ENCODE measurements around the gene PUM2.
"Not testable (repeated sequence)": the region's sequence is repeated elsewhere in the genome, so short reads cannot be mapped to it uniquely, and the experiment has no call there.

PUM2 gene

GRCh38 chr2:20384953-20385352 lies 34.3 kb upstream of the PUM2 start:
- Histone ChIP-seq H3K4me1 (ENCODE audit: control insufficient read depth, insufficient read depth, low read length) (no peaks in the 10 kb centered on the region), H3K27me3 (ENCODE audit: control insufficient read depth, insufficient read depth, low read length, poor library complexity, severe bottlenecking) (no peaks in the 10 kb centered on the region), H3K27ac (ENCODE audit: insufficient read depth, low read depth, low read length, poor library complexity, severe bottlenecking) (no peak overlapping the region), H3K36me3 (ENCODE audit: control insufficient read depth, insufficient read depth, low read length) (no peaks in the 10 kb centered on the region), H3K9me3 (ENCODE audit: control insufficient read depth, low read length) (no peaks in the 10 kb centered on the region), H3K4me3 (ENCODE audit: insufficient read depth, low read depth, low read length) (no peak overlapping the region)
- 85 to 93% methylated on average over 2 of the region's 2 CpGs for WGBS, 2 experiments

- no peaks in the 10 kb centered on the region for H3K4me1 ChIP-seq (ENCODE audit: control insufficient read depth, insufficient read depth, low read length)
These were observed 32.5 kb upstream of the PUM2 start for GRCh38 chr2:20382965-20383810.

GRCh38 chr2:20381457-20381856 lies 30.8 kb upstream of the PUM2 start:
- Histone ChIP-seq H3K27me3 (ENCODE audit: control insufficient read depth, insufficient read depth, low read length, poor library complexity, severe bottlenecking) (no peaks in the 10 kb centered on the region), H3K9me3 (ENCODE audit: control insufficient read depth, low read length) (no peaks in the 10 kb centered on the region), H3K27ac (ENCODE audit: insufficient read depth, low read depth, low read length, poor library complexity, severe bottlenecking) (no peak overlapping the region), H3K36me3 (ENCODE audit: control insufficient read depth, insufficient read depth, low read length) (no peaks in the 10 kb centered on the region), H3K4me3 (ENCODE audit: insufficient read depth, low read depth, low read length) (no peak overlapping the region), H3K4me1 (ENCODE audit: control insufficient read depth, insufficient read depth, low read length) (no peaks in the 10 kb centered on the region)
- WGBS, 2 experiments: 64 to 68% methylated on average over 2 of the region's 2 CpGs

More at GRCh38 chr2:20382965-20383810, 32.5 kb upstream of the PUM2 start:
- Histone ChIP-seq H3K4me3 (ENCODE audit: insufficient read depth, low read depth, low read length) (no peak overlapping the region), H3K36me3 (ENCODE audit: control insufficient read depth, insufficient read depth, low read length) (no peaks in the 10 kb centered on the region), H3K27ac (ENCODE audit: insufficient read depth, low read depth, low read length, poor library complexity, severe bottlenecking) (no peak overlapping the region), H3K9me3 (ENCODE audit: control insufficient read depth, low read length) (no peaks in the 10 kb centered on the region), H3K27me3 (ENCODE audit: control insufficient read depth, insufficient read depth, low read length, poor library complexity, severe bottlenecking) (no peaks in the 10 kb centered on the region)
- WGBS, 2 experiments: 90 to 96% methylated on average over 8 to 9 of the region's 9 CpGs

GRCh38 chr2:20378891-20379519 lies 28.4 kb upstream of the PUM2 start:
- 47 to 49% methylated on average over 13 of the region's 13 CpGs for WGBS, 2 experiments
- Histone ChIP-seq H3K4me1 (ENCODE audit: control insufficient read depth, insufficient read depth, low read length) (peaks cover 3% of the 10 kb centered on the region), H3K9me3 (ENCODE audit: control insufficient read depth, low read length) (no peaks in the 10 kb centered on the region), H3K36me3 (ENCODE audit: control insufficient read depth, insufficient read depth, low read length) (no peaks in the 10 kb centered on the region), H3K27me3 (ENCODE audit: control insufficient read depth, insufficient read depth, low read length, poor library complexity, severe bottlenecking) (no peaks in the 10 kb centered on the region), H3K4me3 (ENCODE audit: insufficient read depth, low read depth, low read length) (no peak overlapping the region), H3K27ac (ENCODE audit: insufficient read depth, low read depth, low read length, poor library complexity, severe bottlenecking) (no peak overlapping the region)

- H3K9me3 ChIP-seq (ENCODE audit: control insufficient read depth, low read length): no peaks in the 10 kb centered on the region
- H3K4me3 ChIP-seq (ENCODE audit: insufficient read depth, low read depth, low read length): no peak overlapping the region
- no peaks in the 10 kb centered on the region for H3K27me3 ChIP-seq (ENCODE audit: control insufficient read depth, insufficient read depth, low read length, poor library complexity, severe bottlenecking)
- H3K36me3 ChIP-seq (ENCODE audit: control insufficient read depth, insufficient read depth, low read length): no peaks in the 10 kb centered on the region
- H3K4me1 ChIP-seq (ENCODE audit: control insufficient read depth, insufficient read depth, low read length): peaks cover 3% of the 10 kb centered on the region
- WGBS, 2 experiments: 91 to 94% methylated on average over 8 of the region's 8 CpGs
- H3K27ac ChIP-seq (ENCODE audit: insufficient read depth, low read depth, low read length, poor library complexity, severe bottlenecking): no peak overlapping the region
These were observed 27.7 kb upstream of the PUM2 start for GRCh38 chr2:20378341-20378740.

- 89 to 97% methylated on average over 4 of the region's 4 CpGs for WGBS, 2 experiments
- H3K4me1 ChIP-seq (ENCODE audit: control insufficient read depth, insufficient read depth, low read length): peaks cover 3% of the 10 kb centered on the region
These were observed 27.1 kb upstream of the PUM2 start for GRCh38 chr2:20377741-20378140.

GRCh38 chr2:20374982-20375381 lies 24.3 kb upstream of the PUM2 start:
- not testable (repeated sequence) for H3K27ac ChIP-seq (ENCODE audit: insufficient read depth, low read depth, low read length, poor library complexity, severe bottlenecking); H3K4me1 ChIP-seq (ENCODE audit: control insufficient read depth, insufficient read depth, low read length); H3K4me3 ChIP-seq (ENCODE audit: insufficient read depth, low read depth, low read length); H3K36me3 ChIP-seq (ENCODE audit: control insufficient read depth, insufficient read depth, low read length); H3K9me3 ChIP-seq (ENCODE audit: control insufficient read depth, low read length); H3K27me3 ChIP-seq (ENCODE audit: control insufficient read depth, insufficient read depth, low read length, poor library complexity, severe bottlenecking)
- 78% methylated on average over 11 of the region's 13 CpGs for WGBS, 2 experiments

More at GRCh38 chr2:20377741-20378140, 27.1 kb upstream of the PUM2 start:
- H3K27ac ChIP-seq (ENCODE audit: insufficient read depth, low read depth, low read length, poor library complexity, severe bottlenecking): no peak overlapping the region
- H3K9me3 ChIP-seq (ENCODE audit: control insufficient read depth, low read length): no peaks in the 10 kb centered on the region
- H3K36me3 ChIP-seq (ENCODE audit: control insufficient read depth, insufficient read depth, low read length): no peaks in the 10 kb centered on the region
- no peaks in the 10 kb centered on the region for H3K27me3 ChIP-seq (ENCODE audit: control insufficient read depth, insufficient read depth, low read length, poor library complexity, severe bottlenecking)
- H3K4me3 ChIP-seq (ENCODE audit: insufficient read depth, low read depth, low read length): no peak overlapping the region

GRCh38 chr2:20372896-20373640 lies 22.4 kb upstream of the PUM2 start:
- no peak overlapping the region for H3K4me3 ChIP-seq (ENCODE audit: insufficient read depth, low read depth, low read length)
- no peaks in the 10 kb centered on the region for H3K36me3 ChIP-seq (ENCODE audit: control insufficient read depth, insufficient read depth, low read length)
- H3K27ac ChIP-seq (ENCODE audit: insufficient read depth, low read depth, low read length, poor library complexity, severe bottlenecking): no peak overlapping the region
- H3K9me3 ChIP-seq (ENCODE audit: control insufficient read depth, low read length): no peaks in the 10 kb centered on the region
- WGBS, 2 experiments: 72 to 86% methylated on average over 3 of the region's 3 CpGs
- no peaks in the 10 kb centered on the region for H3K27me3 ChIP-seq (ENCODE audit: control insufficient read depth, insufficient read depth, low read length, poor library complexity, severe bottlenecking)
- H3K4me1 ChIP-seq (ENCODE audit: control insufficient read depth, insufficient read depth, low read length): peaks cover 3% of the 10 kb centered on the region

- peaks cover 3% of the 10 kb centered on the region for H3K4me1 ChIP-seq (ENCODE audit: control insufficient read depth, insufficient read depth, low read length)
- no peaks in the 10 kb centered on the region for H3K9me3 ChIP-seq (ENCODE audit: control insufficient read depth, low read length)
- WGBS, 2 experiments: 76 to 88% methylated on average over 3 to 4 of the region's 4 CpGs
- no peak overlapping the region for H3K27ac ChIP-seq (ENCODE audit: insufficient read depth, low read depth, low read length, poor library complexity, severe bottlenecking)
- H3K27me3 ChIP-seq (ENCODE audit: control insufficient read depth, insufficient read depth, low read length, poor library complexity, severe bottlenecking): no peaks in the 10 kb centered on the region
- no peaks in the 10 kb centered on the region for H3K36me3 ChIP-seq (ENCODE audit: control insufficient read depth, insufficient read depth, low read length)
- H3K4me3 ChIP-seq (ENCODE audit: insufficient read depth, low read depth, low read length): no peak overlapping the region
These were observed 20.8 kb upstream of the PUM2 start for GRCh38 chr2:20371323-20372025.

All from ectodermal cell (in vitro differentiated cells).